CD4-positive, alpha-beta T cell treated with Interferon alpha-2 for 1 hour (primary cell): Measurements from ENCODE around the gene TRMT13.
"Not testable (repeated sequence)": the region's sequence is repeated elsewhere in the genome, so short reads cannot be mapped to it uniquely, and the experiment has no call there.

ENCODE experiments used
- DNase-seq, 2 donors: peaks; one replicate each; pipeline ENCODE4 v3.0.0-alpha.2; 2020 to 2022

TRMT13 gene

DNA sequence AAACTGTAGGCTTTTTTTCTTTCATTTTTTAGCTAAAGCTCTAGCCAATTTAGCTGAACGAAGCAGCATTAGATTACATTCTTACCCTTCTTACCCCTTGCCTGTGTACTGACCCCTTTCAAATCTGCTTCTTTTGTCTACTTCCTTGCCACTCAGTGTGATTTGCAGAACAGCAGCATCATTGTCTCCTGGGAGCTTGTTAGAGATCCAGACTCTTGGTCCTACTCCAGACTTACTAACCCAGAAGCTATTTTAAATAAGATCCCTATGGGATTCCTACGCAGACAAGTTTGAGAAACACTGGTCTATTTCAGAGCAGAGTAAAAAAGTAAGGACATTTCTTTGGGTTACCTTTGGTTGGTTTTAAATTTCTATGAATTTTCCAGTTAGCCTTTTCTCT is 31.3 kb downstream of the TRMT13 start:
- no peak for DNase-seq

- DNase-seq, result no peak
Measured at GRCh38 chr1:100164702-100165101, 31.7 kb downstream of the TRMT13 start.

GRCh38 chr1:100168051-100168450 is 35.1 kb downstream of the TRMT13 start:
- DNase-seq, result no peak

DNA sequence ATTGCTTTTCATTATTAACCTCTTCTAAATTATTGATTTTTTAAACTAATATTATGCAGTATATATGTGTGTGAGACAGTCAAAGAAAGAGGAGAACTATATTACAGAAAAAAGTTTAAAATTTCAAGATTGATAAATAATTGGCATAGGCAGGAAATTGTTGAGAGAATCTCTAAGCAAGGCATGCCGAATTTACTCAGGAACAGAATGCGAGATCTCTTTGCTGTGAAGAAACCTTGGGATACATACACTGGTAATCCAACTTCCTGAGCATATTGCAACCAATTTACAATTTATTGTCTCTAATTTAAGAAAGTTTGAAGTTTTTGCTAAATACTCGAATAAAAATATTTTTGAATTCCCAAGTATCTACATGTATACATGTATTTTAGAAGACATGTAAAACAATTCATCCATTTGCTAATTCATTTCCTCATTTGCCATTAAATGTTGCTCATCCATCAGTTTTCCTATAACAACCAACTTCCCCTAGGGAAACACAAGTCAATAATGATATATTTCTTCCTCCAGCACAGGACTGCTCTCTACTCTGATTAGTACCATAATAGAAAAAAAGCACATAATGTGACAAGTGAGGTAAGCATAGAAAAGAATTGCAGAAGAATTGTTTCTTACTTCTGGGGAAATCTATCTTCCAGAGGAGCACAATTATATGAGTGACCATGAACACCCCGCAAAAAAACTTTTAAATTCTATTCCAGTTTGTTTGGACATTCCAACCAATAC is 44.5 kb downstream of the TRMT13 start:
- DNase-seq, result no peak

- DNase-seq, result no peak
Measured at GRCh38 chr1:100178091-100178490, 45.1 kb downstream of the TRMT13 start, which contains the start of gene LRRC39. TSS of gene LRRC39 (minus strand) at chr1:100178256. CDS start at chr1:100168516, 9,740 bp downstream.

DNA sequence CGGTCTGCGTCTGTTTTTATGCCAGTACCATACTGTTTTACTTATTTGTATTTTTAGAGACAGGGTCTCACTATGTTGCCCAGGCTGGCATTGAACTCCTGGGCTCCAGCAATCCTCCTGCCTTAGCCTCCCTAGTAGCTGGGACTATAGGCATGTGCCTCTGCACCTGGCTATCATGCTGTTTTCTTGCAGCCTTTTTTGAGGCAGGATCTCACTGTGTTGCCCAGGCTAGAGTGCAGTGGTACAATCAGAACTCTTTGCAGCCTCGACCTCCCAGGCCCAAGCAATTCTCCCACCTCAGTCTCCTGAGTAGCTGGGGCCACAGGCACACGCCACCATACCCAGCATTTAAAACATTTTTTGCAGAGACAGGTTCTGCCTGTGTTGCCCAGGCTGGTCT is 50.4 kb downstream of the TRMT13 start:
- no peak for DNase-seq

GRCh38 chr1:100184536-100184935 is 51.6 kb downstream of the TRMT13 start:
- peak in 1 of 2 donors; percentile 9 for DNase-seq

DNA sequence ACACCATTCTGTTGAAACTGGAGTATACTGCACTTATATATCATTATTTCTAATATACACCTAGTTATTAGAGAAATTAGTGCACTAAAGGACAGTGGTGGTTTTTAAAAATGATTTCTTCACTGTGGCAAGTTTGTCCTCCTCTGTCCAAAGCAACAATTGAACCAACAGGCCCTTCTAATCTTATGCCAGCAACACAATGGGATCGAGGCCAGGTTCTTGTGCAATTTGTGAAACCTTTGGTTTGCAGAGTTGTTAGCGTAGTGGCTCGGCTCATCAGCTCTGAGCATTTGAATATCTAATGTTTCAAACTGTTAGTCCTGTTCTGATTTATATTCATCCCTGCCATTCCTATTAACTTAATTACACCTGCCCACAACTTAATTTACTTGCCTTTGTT is 54.9 kb downstream of the TRMT13 start:
- DNase-seq, result no peak

- DNase-seq, result no peak
Measured at GRCh38 chr1:100188617-100189016, 55.7 kb downstream of the TRMT13 start.

DNA sequence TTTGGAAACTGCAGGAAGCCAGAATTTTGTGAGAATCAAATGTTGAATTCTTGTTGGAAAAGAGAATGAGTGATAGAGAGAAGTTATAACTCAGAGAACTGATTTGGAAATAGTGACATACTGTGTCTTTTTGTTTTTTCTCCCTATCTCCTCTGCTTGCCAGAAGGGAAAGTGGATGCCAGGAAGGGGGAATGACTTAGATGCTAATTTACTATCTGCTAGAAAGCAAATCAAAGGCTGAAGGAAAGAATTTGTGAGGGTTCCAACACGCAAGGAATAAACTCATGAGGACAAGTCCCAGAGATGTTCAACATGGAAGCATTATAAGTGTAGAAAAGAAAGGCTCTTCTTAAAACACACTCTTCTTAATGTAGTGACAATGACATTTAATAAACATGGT is 65.6 kb downstream of the TRMT13 start:
- no peak for DNase-seq

- not testable (repeated sequence) for DNase-seq
Measured at GRCh38 chr1:100200060-100200459, 67.1 kb downstream of the TRMT13 start.
